ENCODE data around the gene CCDC92B.
"Not testable (repeated sequence)": the region's sequence is repeated elsewhere in the genome, so short reads cannot be mapped to it uniquely, and the experiment has no call there.

Gene CCDC92B

DNA sequence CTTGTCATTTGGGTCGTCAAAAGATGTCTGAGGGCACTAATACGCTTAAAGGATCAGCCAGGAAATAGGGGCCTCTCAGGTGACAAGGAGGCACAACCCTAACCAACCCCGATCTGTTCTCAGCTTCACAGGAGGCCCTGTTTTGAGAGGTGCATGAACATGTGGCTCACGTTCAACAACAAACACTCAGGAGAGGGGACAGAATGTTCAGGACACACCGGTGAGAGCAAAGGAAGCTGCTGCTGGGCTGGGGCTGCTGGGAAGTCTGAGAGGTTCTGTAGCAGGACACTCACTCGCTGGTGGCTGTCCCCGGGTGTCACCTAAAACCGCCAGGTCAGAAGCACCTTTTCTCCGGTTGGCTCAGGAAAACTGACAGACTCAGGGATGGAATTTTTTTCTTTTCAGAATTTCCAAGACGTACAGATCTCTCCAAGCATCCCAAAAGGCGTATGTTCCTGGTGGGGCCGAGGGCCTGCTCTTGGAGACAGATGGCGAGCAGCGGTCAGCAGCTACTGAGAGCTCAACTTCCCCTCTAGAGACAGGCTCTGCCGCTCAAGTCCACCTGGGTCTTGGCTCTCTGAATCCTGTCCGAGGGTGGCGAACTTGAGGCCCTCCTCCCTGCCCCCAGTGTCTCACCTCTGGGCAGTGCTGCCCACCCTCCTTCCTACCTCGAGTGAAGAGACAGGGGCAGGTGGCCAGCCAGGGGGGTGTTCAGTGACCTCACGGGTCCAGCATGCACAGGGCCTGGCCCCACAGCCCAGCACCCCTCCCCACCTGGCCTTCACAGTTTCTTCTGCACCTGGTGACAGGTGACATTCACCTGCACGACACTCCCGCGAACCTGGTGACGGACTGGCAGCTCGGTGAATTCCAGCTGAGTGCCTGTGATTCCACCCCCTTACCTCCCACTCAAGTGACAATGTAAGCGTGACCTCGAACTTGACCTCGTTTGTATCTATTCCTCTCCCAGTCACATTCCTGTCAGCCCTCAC is 60.8 kb downstream of the CCDC92B start:
- DNase-seq: no peak

DNA sequence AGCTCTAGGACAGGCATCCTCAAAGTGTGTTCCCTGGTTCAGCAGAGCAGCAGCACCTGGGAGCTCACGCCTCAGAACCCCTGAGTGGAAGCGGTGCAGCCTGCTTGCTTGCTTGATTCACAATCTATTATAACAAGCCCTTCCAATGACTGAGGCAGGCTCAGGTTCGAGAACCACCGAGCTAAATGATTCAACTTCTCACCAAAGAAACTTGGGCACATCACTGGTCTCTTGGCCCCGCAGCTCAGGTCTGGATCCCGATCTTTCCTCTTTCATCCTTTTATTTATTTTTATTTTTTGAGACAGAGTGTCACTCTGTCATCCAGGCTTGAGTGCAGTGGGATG is 62.4 kb downstream of the CCDC92B start:
- DNase-seq: no peak

DNA sequence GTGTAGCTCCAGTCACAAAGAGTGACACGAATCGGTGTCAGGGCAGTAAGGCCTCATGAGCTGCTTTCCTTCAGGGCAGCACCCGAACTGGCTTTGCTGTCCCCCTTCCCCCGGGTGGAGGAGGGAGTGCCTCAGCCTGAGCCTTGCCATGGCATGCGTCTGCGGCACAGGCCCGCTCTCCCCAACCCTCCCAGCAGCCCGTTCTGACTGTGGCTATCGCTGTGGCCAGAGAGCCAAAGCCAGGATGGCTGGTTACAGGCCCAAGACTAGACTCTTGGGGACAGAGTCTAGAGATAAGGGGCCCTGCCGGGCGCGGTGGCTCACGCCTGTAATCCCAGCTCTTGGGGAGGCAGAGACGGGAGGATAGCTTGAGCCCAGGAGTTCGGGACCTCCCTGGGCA is 63.8 kb downstream of the CCDC92B start:
- no peak for DNase-seq

DNA sequence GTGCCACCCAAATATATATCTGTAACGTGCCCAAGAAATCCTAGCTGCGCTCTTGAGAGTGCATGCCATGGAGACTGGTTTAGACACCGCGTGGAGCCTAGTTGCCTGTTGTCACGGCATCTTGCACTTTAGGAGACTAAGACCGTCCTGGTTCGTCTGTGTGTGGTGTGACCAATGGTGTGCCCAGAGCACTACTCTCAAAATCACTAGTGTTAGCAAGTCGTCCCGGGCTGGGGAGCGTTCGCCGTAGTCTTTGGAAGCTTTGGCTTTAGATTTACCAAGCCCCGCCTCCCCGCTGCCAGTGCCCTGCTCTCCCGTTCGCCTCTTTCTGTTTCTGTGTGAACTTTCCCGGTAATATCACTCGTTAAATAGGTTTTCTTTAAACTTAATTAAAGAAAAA is 64.9 kb downstream of the CCDC92B start:
- DNase-seq: no peak

DNA sequence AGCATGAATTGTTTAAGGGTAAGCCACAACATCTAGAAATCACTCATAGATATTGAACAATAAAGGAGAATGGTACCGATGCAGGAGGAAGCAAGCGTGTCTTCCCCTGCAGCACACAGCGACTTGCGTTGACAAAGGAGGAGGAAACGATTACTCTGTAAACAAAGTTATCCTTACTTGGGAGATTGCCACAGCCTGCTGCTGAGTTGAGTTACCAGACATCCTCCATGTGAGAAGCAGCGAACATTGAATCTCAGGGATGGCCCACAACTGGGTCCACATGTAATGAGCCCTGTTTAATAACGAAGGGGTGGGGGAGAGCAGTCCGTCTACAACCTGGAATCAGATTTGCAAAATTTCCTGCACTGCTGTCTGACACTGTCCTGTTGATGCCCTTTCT is 65.5 kb downstream of the CCDC92B start:
- DNase-seq: no peak

DNA sequence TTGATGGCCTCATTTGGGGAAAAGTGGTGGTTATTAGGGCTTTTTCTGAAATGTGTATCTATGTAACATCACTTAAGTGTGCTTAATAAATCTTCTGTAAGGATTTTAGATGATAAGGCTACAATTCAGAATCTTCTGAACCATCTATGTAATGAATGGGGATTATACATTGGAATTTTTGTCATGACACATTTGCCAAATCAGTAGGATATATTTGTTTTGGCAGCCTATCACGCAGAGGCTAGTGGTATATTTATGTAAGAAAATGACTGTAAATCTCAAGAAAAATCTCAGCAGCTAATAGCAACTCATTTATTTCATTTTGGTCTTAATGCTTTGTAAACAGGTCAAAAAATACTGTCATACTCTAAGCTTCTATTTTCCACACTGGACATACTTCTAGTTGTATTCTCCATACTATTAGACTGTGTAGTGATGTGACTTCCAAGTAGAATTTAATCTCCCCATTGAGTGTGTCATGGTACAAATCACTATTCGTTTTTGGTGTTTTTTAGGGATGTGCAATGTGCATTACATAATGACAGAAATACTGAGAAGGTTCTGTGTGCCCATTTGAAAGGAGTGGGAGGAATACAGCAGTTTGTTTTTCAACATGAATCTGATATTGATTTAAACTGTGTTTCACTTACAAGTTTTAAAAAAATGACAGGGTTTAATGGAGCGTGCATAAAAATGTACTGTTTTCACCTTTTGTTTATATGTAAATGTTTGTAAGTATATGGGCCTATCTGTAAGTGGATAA is 67.1 kb downstream of the CCDC92B start:
- DNase-seq: no peak

DNA sequence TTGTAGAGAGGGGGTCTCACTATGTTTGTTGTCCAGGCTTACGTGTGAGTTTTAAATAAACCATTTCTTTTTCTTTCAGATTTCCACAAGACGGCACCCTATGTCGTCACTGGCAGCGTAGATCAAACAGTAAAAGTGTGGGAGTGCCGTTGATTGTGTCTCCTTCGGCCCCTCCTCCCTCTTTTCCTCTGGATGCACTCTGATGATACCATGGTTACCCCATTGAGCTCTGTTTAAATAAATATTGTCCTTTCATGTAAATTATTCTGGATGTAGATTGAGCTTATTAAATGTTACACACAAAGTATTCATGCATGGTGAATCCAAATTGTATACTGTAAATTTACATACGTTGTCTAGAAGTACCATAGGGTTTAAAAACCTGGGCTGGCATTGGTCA is 67.8 kb downstream of the CCDC92B start:
- no peak for DNase-seq

DNA sequence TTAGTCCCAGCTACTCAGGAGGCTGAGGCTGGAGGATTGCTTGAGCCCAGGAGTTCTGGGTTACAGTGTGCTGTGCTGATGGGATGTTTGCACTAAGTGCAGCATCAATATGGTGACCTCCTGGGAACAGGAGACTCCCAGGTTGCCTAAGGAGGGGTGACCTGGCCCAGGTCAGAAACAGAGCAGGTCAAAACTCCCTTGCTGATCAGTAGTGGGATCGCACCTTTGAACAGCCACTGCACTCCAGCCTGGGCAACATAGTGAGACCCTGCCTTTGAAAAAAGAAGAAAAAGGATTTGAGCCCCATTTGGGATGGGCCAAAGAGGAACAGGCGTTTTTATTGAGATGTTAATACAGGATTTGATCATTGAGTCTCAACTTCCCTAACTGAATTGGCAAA is 68.5 kb downstream of the CCDC92B start:
- DNase-seq: no peak

DNA sequence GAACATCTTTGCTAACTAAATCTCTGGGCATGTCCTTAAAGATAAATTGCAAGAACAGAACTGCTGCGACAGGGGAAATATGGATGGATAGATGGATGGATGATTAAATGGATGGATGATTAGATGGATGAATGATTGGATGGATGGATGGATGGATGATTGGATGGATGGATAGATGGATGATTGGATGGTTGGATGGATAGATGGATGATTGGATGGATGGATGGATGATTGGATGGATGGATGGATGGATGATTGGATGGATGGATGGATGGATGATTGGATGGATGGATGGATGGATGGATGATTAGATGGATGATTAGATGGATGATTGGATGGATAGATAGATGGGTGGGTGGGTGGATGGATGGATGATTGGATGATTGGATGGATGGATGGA is 70.2 kb downstream of the CCDC92B start:
- DNase-seq: not testable (repeated sequence)
